Measurements from ENCODE around the gene DSCAML1.

DSCAML1 gene

GRCh38 chr11:117754030-117754429 is 43.0 kb downstream of the DSCAML1 start:
- no peak for DNase-seq (ENCODE audit: low read depth in 2 of 2)

GRCh38 chr11:117752721-117753237 is 44.2 kb downstream of the DSCAML1 start:
- DNase-seq (ENCODE audit: low read depth in 2 of 2) = no peak

GRCh38 chr11:117752071-117752470 is 44.9 kb downstream of the DSCAML1 start:
- DNase-seq (ENCODE audit: low read depth in 2 of 2) = no peak

GRCh38 chr11:117750916-117751662 is 45.9 kb downstream of the DSCAML1 start:
- no peak for DNase-seq (ENCODE audit: low read depth in 2 of 2)

- no peak for DNase-seq (ENCODE audit: low read depth in 2 of 2)
These were observed 46.7 kb downstream of the DSCAML1 start for GRCh38 chr11:117750357-117750756.

- DNase-seq (ENCODE audit: low read depth in 2 of 2) = no peak
These were observed 47.5 kb downstream of the DSCAML1 start for GRCh38 chr11:117749541-117749910.

GRCh38 chr11:117748771-117749540 is 48.1 kb downstream of the DSCAML1 start:
- DNase-seq (ENCODE audit: low read depth in 2 of 2) = no peak

GRCh38 chr11:117747892-117748291 is 49.1 kb downstream of the DSCAML1 start:
- DNase-seq (ENCODE audit: low read depth in 2 of 2) = no peak

GRCh38 chr11:117745346-117745745 is 51.7 kb downstream of the DSCAML1 start:
- no peak for DNase-seq (ENCODE audit: low read depth in 2 of 2)

GRCh38 chr11:117744471-117745150 is 52.4 kb downstream of the DSCAML1 start:
- DNase-seq (ENCODE audit: low read depth in 2 of 2) = no peak

GRCh38 chr11:117743121-117743815 is 53.7 kb downstream of the DSCAML1 start:
- DNase-seq (ENCODE audit: low read depth in 2 of 2) = no peak

GRCh38 chr11:117738246-117738957 is 58.6 kb downstream of the DSCAML1 start:
- DNase-seq (ENCODE audit: low read depth in 2 of 2) = no peak

- no peak for DNase-seq (ENCODE audit: low read depth in 2 of 2)
These were observed 61.6 kb downstream of the DSCAML1 start for GRCh38 chr11:117735350-117735977.

- DNase-seq (ENCODE audit: low read depth in 2 of 2) = no peak
These were observed 62.4 kb downstream of the DSCAML1 start for GRCh38 chr11:117734601-117735024.

- no peak for DNase-seq (ENCODE audit: low read depth in 2 of 2)
These were observed 63.7 kb downstream of the DSCAML1 start for GRCh38 chr11:117733316-117733715.

GRCh38 chr11:117731722-117732290 is 65.2 kb downstream of the DSCAML1 start:
- DNase-seq (ENCODE audit: low read depth in 2 of 2) = no peak

- DNase-seq (ENCODE audit: low read depth in 2 of 2) = no peak
These were observed 66.7 kb downstream of the DSCAML1 start for GRCh38 chr11:117730208-117730800.

- no peak for DNase-seq (ENCODE audit: low read depth in 2 of 2)
These were observed 71.8 kb downstream of the DSCAML1 start for GRCh38 chr11:117725048-117725734.

- no peak for DNase-seq (ENCODE audit: low read depth in 2 of 2)
These were observed 72.4 kb downstream of the DSCAML1 start for GRCh38 chr11:117724621-117725020.

Measured in stimulated activated CD4-positive, alpha-beta T cell treated with anti-CD3 and anti-CD28 coated beads, Interleukin-12 subunit alpha, Interleukin-12 subunit beta, amount 100 ng/mL, for 24 hours (primary cell).